Measurements from ENCODE around the gene TNFRSF4.
"Not testable (repeated sequence)": the region's sequence is repeated elsewhere in the genome, so short reads cannot be mapped to it uniquely, and the experiment has no call there.

The TNFRSF4 gene

GRCh38 chr1:1195726-1196125 lies 18.2 kb downstream of the TNFRSF4 start:
- H2BK120ac ChIP-seq (ENCODE audit: low read depth, low read length); H3K9ac ChIP-seq (ENCODE audit: low read length); H3K36me3 ChIP-seq (ENCODE audit: control insufficient read depth, insufficient read depth, low read length); H3K27me3 ChIP-seq (ENCODE audit: insufficient read depth, low read length, poor library complexity); H2BK15ac ChIP-seq (replicated peaks; ENCODE audit: low read depth); H3K18ac ChIP-seq (ENCODE audit: low read length); H3K4me2 ChIP-seq (ENCODE audit: low read length); DNase-seq; H3K27ac ChIP-seq (ENCODE audit: low read depth, low read length); H3K23ac ChIP-seq (ENCODE audit: low read length); H3K4ac ChIP-seq (ENCODE audit: low read depth, low read length); H3K79me1 ChIP-seq (ENCODE audit: low read length); H4K8ac ChIP-seq (ENCODE audit: low read depth, low read length); H3K4me3 ChIP-seq (ENCODE audit: low read length); H2AK5ac ChIP-seq (ENCODE audit: low read length); H3K79me2 ChIP-seq (ENCODE audit: control insufficient read depth, insufficient read depth, low read length); H3K4me1 ChIP-seq (ENCODE audit: control insufficient read depth, low read depth, low read length); H3K56ac ChIP-seq (ENCODE audit: low read length); H2BK5ac ChIP-seq (ENCODE audit: low read length); H4K5ac ChIP-seq (ENCODE audit: low read length): not testable (repeated sequence)
- WGBS (ENCODE audit: extremely low coverage, insufficient coverage, low lambda C conversion rate) = no CpG with 5 or more reads among the region's 6 CpGs

- no peaks in the 10 kb centered on the region for H3K79me1 ChIP-seq (ENCODE audit: low read length)
- H3K27me3 ChIP-seq (ENCODE audit: insufficient read depth, low read length, poor library complexity) = no peaks in the 10 kb centered on the region
- H2AK5ac ChIP-seq (ENCODE audit: low read length) = no peak overlapping the region
- H3K18ac ChIP-seq (ENCODE audit: low read length) = no peak overlapping the region
- H3K56ac ChIP-seq (ENCODE audit: low read length) = no peak overlapping the region
- WGBS (ENCODE audit: extremely low coverage, insufficient coverage, low lambda C conversion rate) = no CpG with 5 or more reads among the region's 3 CpGs
- no peaks in the 10 kb centered on the region for H3K4me1 ChIP-seq (ENCODE audit: control insufficient read depth, low read depth, low read length)
- no peak overlapping the region for H2BK120ac ChIP-seq (ENCODE audit: low read depth, low read length)
- no peak overlapping the region for H3K27ac ChIP-seq (ENCODE audit: low read depth, low read length)
- no peak overlapping the region for H3K23ac ChIP-seq (ENCODE audit: low read length)
- no peak overlapping the region for H3K4ac ChIP-seq (ENCODE audit: low read depth, low read length)
- no peak overlapping the region for H3K9ac ChIP-seq (ENCODE audit: low read length)
- no peak overlapping the region for H3K4me2 ChIP-seq (ENCODE audit: low read length)
- no peak overlapping the region for H4K8ac ChIP-seq (ENCODE audit: low read depth, low read length)
- no peaks in the 10 kb centered on the region for H3K36me3 ChIP-seq (ENCODE audit: control insufficient read depth, insufficient read depth, low read length)
- no peaks in the 10 kb centered on the region for H3K79me2 ChIP-seq (ENCODE audit: control insufficient read depth, insufficient read depth, low read length)
- no peak for DNase-seq
- no peak overlapping the region for H2BK15ac ChIP-seq (replicated peaks; ENCODE audit: low read depth)
- H2BK5ac ChIP-seq (ENCODE audit: low read length) = no peak overlapping the region
- no peak overlapping the region for H3K4me3 ChIP-seq (ENCODE audit: low read length)
- H4K5ac ChIP-seq (ENCODE audit: low read length) = no peak overlapping the region
Measured at GRCh38 chr1:1194723-1195122, 19.2 kb downstream of the TNFRSF4 start.

DNA sequence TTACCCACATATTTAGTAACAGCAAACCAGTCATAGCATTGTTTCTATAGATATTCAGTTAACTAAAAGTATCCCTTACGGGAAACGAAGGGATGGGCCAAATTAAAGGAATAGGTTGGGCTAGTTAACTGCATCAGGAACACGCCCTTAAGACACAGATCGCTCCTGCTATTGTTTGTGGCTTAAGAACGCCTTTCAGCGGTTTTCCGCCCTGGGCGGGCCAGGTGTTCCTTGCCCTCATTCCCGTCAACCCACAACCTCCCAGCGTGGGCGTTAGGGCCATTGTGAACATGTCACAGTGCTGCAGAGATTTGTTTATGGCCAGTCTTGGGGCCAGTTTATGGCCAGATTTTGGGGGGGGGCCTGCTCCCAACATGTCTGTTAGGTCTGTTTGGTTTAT lies 22.2 kb downstream of the TNFRSF4 start:
- DNase-seq = no peak

DNA sequence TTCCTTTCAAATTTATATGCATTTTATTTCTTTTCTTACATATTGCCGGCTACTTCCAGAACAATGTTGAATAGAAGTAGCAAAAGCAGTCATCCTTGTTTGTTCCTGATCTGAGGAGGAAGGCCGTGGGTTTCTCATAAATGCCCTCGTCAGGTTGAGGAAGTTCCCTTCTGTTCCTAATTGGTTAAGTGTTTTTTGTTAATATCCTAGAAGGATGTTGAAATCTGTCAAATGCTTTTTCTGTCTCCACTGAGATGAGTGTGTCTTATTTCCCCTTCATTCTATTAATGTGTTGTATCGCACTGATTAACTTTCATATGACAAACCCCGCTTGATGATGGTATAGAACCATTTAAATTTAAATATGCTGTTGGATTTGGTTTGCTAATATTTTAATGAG lies 24.8 kb downstream of the TNFRSF4 start:
- H3K27me3 ChIP-seq (ENCODE audit: insufficient read depth, low read length, poor library complexity) = no peaks in the 10 kb centered on the region
- no peak overlapping the region for H3K56ac ChIP-seq (ENCODE audit: low read length)
- H3K4me1 ChIP-seq (ENCODE audit: control insufficient read depth, low read depth, low read length) = no peaks in the 10 kb centered on the region
- H3K4me3 ChIP-seq (ENCODE audit: low read length) = no peak overlapping the region
- no peaks in the 10 kb centered on the region for H3K79me1 ChIP-seq (ENCODE audit: low read length)
- no peak overlapping the region for H3K18ac ChIP-seq (ENCODE audit: low read length)
- H3K4me2 ChIP-seq (ENCODE audit: low read length) = no peak overlapping the region
- no peak overlapping the region for H3K23ac ChIP-seq (ENCODE audit: low read length)
- H2AK5ac ChIP-seq (ENCODE audit: low read length) = no peak overlapping the region
- H3K27ac ChIP-seq (ENCODE audit: low read depth, low read length) = no peak overlapping the region
- no peaks in the 10 kb centered on the region for H3K79me2 ChIP-seq (ENCODE audit: control insufficient read depth, insufficient read depth, low read length)
- H3K36me3 ChIP-seq (ENCODE audit: control insufficient read depth, insufficient read depth, low read length) = no peaks in the 10 kb centered on the region
- no peak overlapping the region for H2BK120ac ChIP-seq (ENCODE audit: low read depth, low read length)
- no peak overlapping the region for H2BK5ac ChIP-seq (ENCODE audit: low read length)
- no peak for DNase-seq
- WGBS (ENCODE audit: extremely low coverage, insufficient coverage, low lambda C conversion rate) = no CpG with 5 or more reads among the region's 5 CpGs
- H2BK15ac ChIP-seq (replicated peaks; ENCODE audit: low read depth) = no peak overlapping the region
- H3K4ac ChIP-seq (ENCODE audit: low read depth, low read length) = no peak overlapping the region
- H3K9ac ChIP-seq (ENCODE audit: low read length) = no peak overlapping the region
- no peak overlapping the region for H4K5ac ChIP-seq (ENCODE audit: low read length)
- H4K8ac ChIP-seq (ENCODE audit: low read depth, low read length) = no peak overlapping the region

More for the DNA sequence above, 22.2 kb downstream of the TNFRSF4 start:
- no peaks in the 10 kb centered on the region for H3K79me2 ChIP-seq (ENCODE audit: control insufficient read depth, insufficient read depth, low read length)
- no peak overlapping the region for H2BK5ac ChIP-seq (ENCODE audit: low read length)
- H3K27ac ChIP-seq (ENCODE audit: low read depth, low read length) = no peak overlapping the region
- H2BK15ac ChIP-seq (replicated peaks; ENCODE audit: low read depth) = no peak overlapping the region
- no peak overlapping the region for H4K8ac ChIP-seq (ENCODE audit: low read depth, low read length)
- H3K36me3 ChIP-seq (ENCODE audit: control insufficient read depth, insufficient read depth, low read length) = no peaks in the 10 kb centered on the region
- no peak overlapping the region for H3K4me3 ChIP-seq (ENCODE audit: low read length)
- H3K27me3 ChIP-seq (ENCODE audit: insufficient read depth, low read length, poor library complexity) = no peaks in the 10 kb centered on the region
- no peak overlapping the region for H3K23ac ChIP-seq (ENCODE audit: low read length)
- WGBS (ENCODE audit: extremely low coverage, insufficient coverage, low lambda C conversion rate) = no CpG with 5 or more reads among the region's 11 CpGs
- no peak overlapping the region for H3K4ac ChIP-seq (ENCODE audit: low read depth, low read length)
- H3K79me1 ChIP-seq (ENCODE audit: low read length) = no peaks in the 10 kb centered on the region
- H4K5ac ChIP-seq (ENCODE audit: low read length) = no peak overlapping the region
- no peak overlapping the region for H3K56ac ChIP-seq (ENCODE audit: low read length)
- H2BK120ac ChIP-seq (ENCODE audit: low read depth, low read length) = no peak overlapping the region
- no peak overlapping the region for H3K18ac ChIP-seq (ENCODE audit: low read length)
- no peaks in the 10 kb centered on the region for H3K4me1 ChIP-seq (ENCODE audit: control insufficient read depth, low read depth, low read length)
- H3K4me2 ChIP-seq (ENCODE audit: low read length) = no peak overlapping the region
- no peak overlapping the region for H3K9ac ChIP-seq (ENCODE audit: low read length)
- H2AK5ac ChIP-seq (ENCODE audit: low read length) = no peak overlapping the region

DNA sequence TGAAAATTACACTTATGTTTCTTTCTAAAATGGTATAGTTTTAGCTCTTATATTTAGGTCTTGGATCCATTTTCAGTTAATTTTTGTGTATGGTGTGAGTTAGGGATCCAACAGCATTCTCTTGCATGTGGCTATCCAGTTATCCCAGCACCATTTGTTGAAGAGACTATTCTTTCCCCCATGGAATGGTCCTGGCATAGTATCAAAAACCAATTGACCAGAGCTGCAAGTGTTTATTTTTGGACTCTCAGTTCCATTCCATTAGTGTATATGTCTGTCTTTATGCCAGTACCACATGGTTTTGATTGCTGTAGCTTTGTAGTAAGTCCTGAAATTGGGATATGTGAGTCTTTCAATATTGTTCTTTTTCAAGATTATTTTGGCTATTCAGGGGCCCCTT lies 26.0 kb downstream of the TNFRSF4 start:
- Histone ChIP-seq H2BK5ac (ENCODE audit: low read length) (no peak overlapping the region), H3K4me3 (ENCODE audit: low read length) (no peak overlapping the region), H3K4me1 (ENCODE audit: control insufficient read depth, low read depth, low read length) (no peaks in the 10 kb centered on the region), H2AK5ac (ENCODE audit: low read length) (no peak overlapping the region), H3K79me2 (ENCODE audit: control insufficient read depth, insufficient read depth, low read length) (no peaks in the 10 kb centered on the region), H2BK15ac (replicated peaks; ENCODE audit: low read depth) (no peak overlapping the region), H3K23ac (ENCODE audit: low read length) (no peak overlapping the region), H3K18ac (ENCODE audit: low read length) (no peak overlapping the region), H3K79me1 (ENCODE audit: low read length) (no peaks in the 10 kb centered on the region), H3K27ac (ENCODE audit: low read depth, low read length) (no peak overlapping the region), H3K4ac (ENCODE audit: low read depth, low read length) (no peak overlapping the region), H3K27me3 (ENCODE audit: insufficient read depth, low read length, poor library complexity) (no peaks in the 10 kb centered on the region), H3K36me3 (ENCODE audit: control insufficient read depth, insufficient read depth, low read length) (no peaks in the 10 kb centered on the region), H2BK120ac (ENCODE audit: low read depth, low read length) (no peak overlapping the region), H3K4me2 (ENCODE audit: low read length) (no peak overlapping the region), H4K8ac (ENCODE audit: low read depth, low read length) (no peak overlapping the region), H4K5ac (ENCODE audit: low read length) (no peak overlapping the region), H3K9ac (ENCODE audit: low read length) (no peak overlapping the region), H3K56ac (ENCODE audit: low read length) (no peak overlapping the region)
- no peak for DNase-seq

- Histone ChIP-seq H3K27ac (ENCODE audit: low read depth, low read length) (no peak overlapping the region), H3K18ac (ENCODE audit: low read length) (no peak overlapping the region), H2BK5ac (ENCODE audit: low read length) (no peak overlapping the region), H3K23ac (ENCODE audit: low read length) (no peak overlapping the region), H2BK15ac (replicated peaks; ENCODE audit: low read depth) (no peak overlapping the region), H2AK5ac (ENCODE audit: low read length) (no peak overlapping the region), H4K5ac (ENCODE audit: low read length) (no peak overlapping the region), H3K4me2 (ENCODE audit: low read length) (no peak overlapping the region), H3K4ac (ENCODE audit: low read depth, low read length) (no peak overlapping the region), H2BK120ac (ENCODE audit: low read depth, low read length) (no peak overlapping the region), H3K56ac (ENCODE audit: low read length) (no peak overlapping the region), H3K27me3 (ENCODE audit: insufficient read depth, low read length, poor library complexity) (no peaks in the 10 kb centered on the region), H3K4me3 (ENCODE audit: low read length) (no peak overlapping the region), H3K9ac (ENCODE audit: low read length) (no peak overlapping the region), H3K4me1 (ENCODE audit: control insufficient read depth, low read depth, low read length) (no peaks in the 10 kb centered on the region), H3K36me3 (ENCODE audit: control insufficient read depth, insufficient read depth, low read length) (no peaks in the 10 kb centered on the region), H4K8ac (ENCODE audit: low read depth, low read length) (no peak overlapping the region), H3K79me2 (ENCODE audit: control insufficient read depth, insufficient read depth, low read length) (no peaks in the 10 kb centered on the region), H3K79me1 (ENCODE audit: low read length) (no peaks in the 10 kb centered on the region)
- WGBS (ENCODE audit: extremely low coverage, insufficient coverage, low lambda C conversion rate) = no CpG with 5 or more reads among the region's 31 CpGs
- DNase-seq = no peak
Measured at GRCh38 chr1:1185101-1185765, 28.7 kb downstream of the TNFRSF4 start.
